Esophagus squamous epithelium (tissue), 4 donors: ENCODE measurements around the gene KDM6B.

Experiments
- POLR2A ChIP-seq, 4 donors: fragments of 450-650 bp; IDR thresholded peaks; one replicate each; pipeline ENCODE4 v1.6.1; 2017; ENCODE audit warnings: antibody characterized with exemption in 4 of 4, mild to moderate bottlenecking in 4 of 4, moderate library complexity in 3 of 4
- TF ChIP-seq, protein P1 (sequence below), 6 experiments: fragments of 450-650 bp in 4 of 6; fragments of 200-600 bp in 2 of 6; sonication (generic) in 2 of 6; IDR thresholded peaks; one replicate each; pipeline ENCODE4 v1.5.1; 2016 to 2019; ENCODE audit warnings: antibody characterized with exemption in 6 of 6, mild to moderate bottlenecking in 4 of 6, moderate library complexity in 4 of 6

DNA sequence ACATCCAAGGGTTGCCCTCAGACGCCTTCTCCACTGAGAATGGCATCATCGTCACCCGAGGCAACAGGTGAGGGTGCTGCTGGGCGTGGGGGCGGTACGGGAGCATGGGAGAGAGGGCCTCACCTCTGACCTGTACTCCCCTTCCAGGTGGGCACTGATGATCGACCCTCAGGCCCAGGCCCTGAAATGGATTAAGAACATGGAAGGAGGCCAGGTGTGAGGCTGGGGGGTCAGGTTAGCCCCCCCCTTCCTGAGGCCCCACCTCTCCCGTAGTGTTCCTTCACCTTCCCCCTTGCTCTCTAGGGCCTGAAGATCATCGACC lies 16.4 kb upstream of the KDM6B start:
- no peak for TF ChIP-seq POLR2A (IDR thresholded peaks at IDR 0.05)
- TF ChIP-seq, protein P1, sequence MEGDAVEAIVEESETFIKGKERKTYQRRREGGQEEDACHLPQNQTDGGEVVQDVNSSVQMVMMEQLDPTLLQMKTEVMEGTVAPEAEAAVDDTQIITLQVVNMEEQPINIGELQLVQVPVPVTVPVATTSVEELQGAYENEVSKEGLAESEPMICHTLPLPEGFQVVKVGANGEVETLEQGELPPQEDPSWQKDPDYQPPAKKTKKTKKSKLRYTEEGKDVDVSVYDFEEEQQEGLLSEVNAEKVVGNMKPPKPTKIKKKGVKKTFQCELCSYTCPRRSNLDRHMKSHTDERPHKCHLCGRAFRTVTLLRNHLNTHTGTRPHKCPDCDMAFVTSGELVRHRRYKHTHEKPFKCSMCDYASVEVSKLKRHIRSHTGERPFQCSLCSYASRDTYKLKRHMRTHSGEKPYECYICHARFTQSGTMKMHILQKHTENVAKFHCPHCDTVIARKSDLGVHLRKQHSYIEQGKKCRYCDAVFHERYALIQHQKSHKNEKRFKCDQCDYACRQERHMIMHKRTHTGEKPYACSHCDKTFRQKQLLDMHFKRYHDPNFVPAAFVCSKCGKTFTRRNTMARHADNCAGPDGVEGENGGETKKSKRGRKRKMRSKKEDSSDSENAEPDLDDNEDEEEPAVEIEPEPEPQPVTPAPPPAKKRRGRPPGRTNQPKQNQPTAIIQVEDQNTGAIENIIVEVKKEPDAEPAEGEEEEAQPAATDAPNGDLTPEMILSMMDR (IDR thresholded peaks at IDR 0.05): no peak
